K562 (cell line): ENCODE measurements around the gene BLCAP. TPM values are rescaled to one million over a fixed set of nuclear protein-coding genes. Genes with fewer than 3 reads are reported as not detected.

Source experiments
- ATAC-seq: fragments of 200-7000 bp; cut with Tn5 transposase; 3 replicates; pipeline ENCODE4 v1.9.1; 2020; ENCODE audit warnings: moderate library complexity
- BruUV-seq: library from RNA; stranded (reverse); fragments of 400-500 nt; replicated peaks from 2 replicates; lab custom pipeline; 2021; lab: Mats Ljungman, UMichigan
- CTCF ChIA-PET: fragments of 300-600 bp; formaldehyde crosslinking; extraction: SDS; loops from one replicate; lab custom pipeline; 2021; ENCODE audit warnings: low intra/inter-chr PET ratio; lab: Yijun Ruan, JAX
- POLR2A ChIA-PET: fragments of 300-600, 350-650 bp; sonication (Branson Sonifier 250); formaldehyde crosslinking; extraction: SDS; loops from one replicate; lab custom pipeline; 2021; ENCODE audit warnings: antibody characterized with exemption, inconsistent platforms; lab: Yijun Ruan, JAX
- DNase-seq, 4 experiments: peaks; one replicate each; pipeline versions ENCODE4 v3.0.0 to v3.0.0-alpha.2; 2011 to 2018; ENCODE audit warnings: low spot score in 3 of 4, mixed read lengths in 3 of 4; ENCODE audit errors: extremely low read depth in 1 of 4
- FAIRE-seq: peaks from 2 replicates; lab custom pipeline; 2011; peaks lifted over from hg19 to GRCh38; lab: Jason Lieb, UNC
- H2AFZ ChIP-seq: 2 replicates; pipeline ENCODE4 v1.6.0; 2011; ENCODE audit warnings: low read depth, low read length, control low read depth, inconsistent platforms
- H3K27ac ChIP-seq: fragments of 200-600 bp; 3 replicates; pipeline ENCODE4 v1.8.0; 2011; ENCODE audit warnings: low read depth, mild to moderate bottlenecking, control low read depth, inconsistent platforms, low read length, moderate library complexity, mixed read lengths; ENCODE audit errors: extremely low read depth
- H3K27me3 ChIP-seq, 2 experiments: fragments of 300-600 bp in 1 of 2; 2 replicates in 1 of 2; 3 replicates in 1 of 2; pipeline versions ENCODE4 v1.6.0 to v1.8.0; 2011; ENCODE audit warnings: inconsistent platforms in 2 of 2, low read length in 2 of 2, mild to moderate bottlenecking in 1 of 2, mixed read lengths in 1 of 2, moderate library complexity in 1 of 2; ENCODE audit not compliant: control insufficient read depth in 2 of 2, insufficient read depth in 2 of 2
- H3K36me3 ChIP-seq: fragments of 300-600 bp; 3 replicates; pipeline ENCODE4 v1.8.0; 2011; ENCODE audit warnings: mild to moderate bottlenecking, low read length, inconsistent platforms; ENCODE audit not compliant: control insufficient read depth, insufficient read depth
- H3K4me1 ChIP-seq, 2 experiments: fragments of 200-600 bp in 1 of 2; replicated peaks in 1 of 2; 2 replicates in 1 of 2; 3 replicates in 1 of 2; pipeline versions ENCODE4 v1.5.1 to v1.8.0; 2011; ENCODE audit warnings: inconsistent platforms in 2 of 2, low read length in 2 of 2, mild to moderate bottlenecking in 1 of 2, mixed read lengths in 1 of 2, moderate library complexity in 1 of 2; ENCODE audit not compliant: control insufficient read depth in 2 of 2, insufficient read depth in 2 of 2
- H3K4me2 ChIP-seq: 2 replicates; pipeline ENCODE4 v1.6.1; 2011; ENCODE audit warnings: low read length, control low read depth, inconsistent platforms, mixed read lengths; ENCODE audit not compliant: insufficient read depth
- H3K4me3 ChIP-seq: fragments of 200-600 bp; sonication (generic), shearing (Covaris generic); 2 replicates; pipeline ENCODE4 v1.5.1; 2016; ENCODE audit warnings: control low read depth, inconsistent platforms
- H3K79me2 ChIP-seq: fragments of 200-600 bp; 3 replicates; pipeline ENCODE4 v1.8.0; 2011; ENCODE audit warnings: low read length, inconsistent platforms; ENCODE audit not compliant: control insufficient read depth, insufficient read depth
- H3K9ac ChIP-seq, 2 experiments: 2 replicates each; pipeline versions ENCODE4 v1.6.0 to v1.6.1; 2011; ENCODE audit warnings: low read depth in 2 of 2, low read length in 2 of 2, control low read depth in 1 of 2, inconsistent platforms in 1 of 2, mild to moderate bottlenecking in 1 of 2, mixed read lengths in 1 of 2; ENCODE audit not compliant: insufficient read depth in 1 of 2
- H3K9me1 ChIP-seq: one replicate; pipeline ENCODE4 v1.6.0; 2011; ENCODE audit warnings: inconsistent platforms, mild to moderate bottlenecking, low read length, moderate library complexity; ENCODE audit not compliant: control insufficient read depth, insufficient read depth
- H3K9me3 ChIP-seq: replicated peaks from 2 replicates; pipeline ENCODE4 v1.5.1; 2011; ENCODE audit warnings: low read depth, low read length, inconsistent platforms; ENCODE audit not compliant: control insufficient read depth, insufficient read depth
- H4K20me1 ChIP-seq: replicated peaks from 2 replicates; pipeline ENCODE4 v1.6.1; 2011; ENCODE audit warnings: low read length, inconsistent platforms, mixed read lengths; ENCODE audit not compliant: control insufficient read depth, insufficient read depth
- NONO ChIP-seq, 2 experiments: fragments of 200-400 bp in 1 of 2; fragments of 450-650 bp in 1 of 2; formaldehyde crosslinking in 1 of 2; IDR thresholded peaks; 2 replicates each; pipeline ENCODE4 v1.6.1; 2017; ENCODE audit warnings: low read depth in 2 of 2, mild to moderate bottlenecking in 2 of 2, moderate library complexity in 2 of 2, low read length in 1 of 2
- PRDM10 ChIP-seq: fragments of 450-650 bp; IDR thresholded peaks from 2 replicates; pipeline ENCODE4 v1.6.1; 2018; ENCODE audit not compliant: partially characterized antibody
- TRIM28 ChIP-seq: fragments of 450-650 bp; IDR thresholded peaks from 2 replicates; pipeline ENCODE4 v1.6.1; 2017
- ZNF449 ChIP-seq: fragments of 250-450 bp; sonication (Bioruptor Pico); IDR thresholded peaks from 2 replicates; pipeline ENCODE4 v1.8.0; 2022; ENCODE audit warnings: moderate library complexity, mild to moderate bottlenecking, inconsistent platforms
- ZNF699 ChIP-seq: fragments of 250-450 bp; sonication (Bioruptor Pico); IDR thresholded peaks from 2 replicates; pipeline ENCODE4 v1.8.0; 2021; ENCODE audit warnings: mild to moderate bottlenecking, moderate library complexity; ENCODE audit not compliant: insufficient replicate concordance
- WGBS: fragments of 100-300 bp; shearing (Covaris generic); methylation state at CpG from one replicate; pipeline ENCODE4 v1.1.6; 2016; ENCODE audit warnings: low coverage, mixed read lengths; ENCODE audit not compliant: insufficient coverage; ENCODE audit errors: missing lambda C conversion rate; 5-methylcytosine and 5-hydroxymethylcytosine counted together
- in situ Hi-C: fragments of 300-500 bp; cut with MboI; formaldehyde crosslinking; loops from 4 replicates; pipeline ENCODE4 v1.15.0; 2018; ENCODE audit warnings: inconsistent platforms, mixed read lengths
- intact Hi-C: fragments of 100-400 bp; cut with micrococcal nuclease; formaldehyde crosslinking; loops from 2 replicates; pipeline ENCODE4 v1.14.2; 2022
- polyA plus RNA-seq, 8 experiments: library from polyadenylated mRNA; depleted of rRNA in 4 of 8; stranded (reverse) in 5 of 8; unstranded in 3 of 8; fragments of >200 nt; fragmentation: Nextera tagmentation in 2 of 8; fragmentation: Illumina TruSeq in 1 of 8; extraction: Ambion mirVana in 2 of 8; extraction: Trizol in 1 of 8; gene quantifications; 2 replicates each; pipeline versions ENCODE4 v1.2.1 to v1.2.3, GENCODE V29; 2011 to 2014; ENCODE audit warnings: inconsistent platforms in 1 of 8, missing spikeins in 1 of 8
- total RNA-seq, 7 experiments: library from RNA; depleted of rRNA in 6 of 7; stranded (reverse); fragments of >200 nt in 6 of 7; fragmentation: Illumina TruSeq in 2 of 7; extraction: Trizol in 2 of 7; gene quantifications; 2 replicates each; pipeline versions ENCODE4 v1.2.1 to v1.2.3, GENCODE V29; 2011 to 2021; ENCODE audit warnings: low replicate concordance in 1 of 7

The BLCAP gene
- total and polyA plus RNA-seq, 9 of the 15 experiments (the other 6 are each of a cell fraction or from before 2014, with no cell fraction given): 16.9 to 41.5 (median 27.6) TPM

- ATAC-seq (no peak), DNase-seq (no peak)
- no peak overlapping the region for H3K9ac ChIP-seq
- no peak overlapping the region for H2AFZ ChIP-seq
- in situ Hi-C loops: no loop called here
- H3K27ac ChIP-seq: no peak overlapping the region
- no peaks in the 10 kb centered on the region for H3K36me3 ChIP-seq
- no peaks in the 10 kb centered on the region for H3K4me1 ChIP-seq
- WGBS: 0% methylated on average over 2 of the region's 2 CpGs
- H3K4me3 ChIP-seq: no peak overlapping the region
- POLR2A ChIA-PET: interaction anchor here (0.6 to 0.9 kb wide), 2 partner anchors 26 to 1268 kb away, joined by 3 to 5 read pairs; no protein-coding TSS in a partner anchor
- BruUV-seq: no TSS peak
- no peak overlapping the region for H3K4me2 ChIP-seq
- no peaks in the 10 kb centered on the region for H3K9me3 ChIP-seq
- no peaks in the 10 kb centered on the region for H4K20me1 ChIP-seq
- CTCF ChIA-PET: no interaction called here
- H3K79me2 ChIP-seq: no peaks in the 10 kb centered on the region
- no peaks in the 10 kb centered on the region for H3K9me1 ChIP-seq
- intact Hi-C loops: no loop called here
- H3K27me3 ChIP-seq: peaks cover 0 to 21% of the 10 kb centered on the region in 2 experiments; a peak in 2 of 5 replicates
- TF ChIP-seq TRIM28: no peak
- TF ChIP-seq ZNF699 (CRISPR knock-in tag): no peak
- no peak for TF ChIP-seq ZNF449 (CRISPR knock-in tag)
- no peak for TF ChIP-seq PRDM10
- TF ChIP-seq NONO (IDR thresholded peaks at IDR 0.05; ENCODE audit: low read depth in 2 of 2, low read length in 1 of 2): no peak
- TF ChIP-seq, all 486 proteins: peak for 0
- FAIRE-seq: no peak
Measured at GRCh38 chr20:37492945-37493344, 34.7 kb downstream of the BLCAP start.
